IPS-NIHi11 (cell line): ENCODE measurements around the gene KCNK16.

Experiments used
- DNase-seq: peaks from one replicate; pipeline ENCODE4 v3.0.0; 2012; ENCODE audit warnings: mixed read lengths, low spot score

KCNK16 gene

DNA sequence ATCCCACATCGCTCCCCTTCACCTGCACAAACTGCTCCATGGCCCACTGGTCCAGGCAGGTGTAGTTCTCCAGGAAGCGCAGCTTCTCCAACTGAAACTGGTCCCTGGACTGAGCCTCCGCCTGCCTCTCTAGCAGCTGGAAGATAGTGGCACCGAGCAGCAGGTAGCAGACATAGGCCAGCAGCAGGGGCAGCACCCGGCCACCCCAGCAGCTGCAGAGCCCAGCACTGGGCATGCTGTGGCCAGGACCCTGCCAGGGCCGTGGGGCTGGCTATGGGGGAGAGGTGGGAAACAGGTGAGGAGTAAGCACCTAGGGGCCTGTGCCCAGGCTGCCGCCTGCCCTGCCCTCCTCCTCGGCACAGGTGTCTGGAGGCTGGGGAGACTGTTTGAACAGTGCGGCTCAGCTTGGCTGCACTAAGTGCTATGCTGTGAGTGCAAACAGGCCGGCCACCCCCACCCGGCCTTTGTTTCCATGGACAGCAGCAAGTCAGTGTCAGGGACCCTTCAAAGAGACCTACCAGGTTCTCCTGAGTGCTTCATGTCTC, at the start of gene KCNK16:
Gene KCNK16, minus strand, starts transcription at position 397 of the 545 bp plus-strand sequence. Its CDS starts 162 bp downstream, at position 235.
- DNase-seq: no peak

- no peak for DNase-seq
Observed at GRCh38 chr6:39370390-39370789, 47.9 kb upstream of the KCNK16 start.

DNA sequence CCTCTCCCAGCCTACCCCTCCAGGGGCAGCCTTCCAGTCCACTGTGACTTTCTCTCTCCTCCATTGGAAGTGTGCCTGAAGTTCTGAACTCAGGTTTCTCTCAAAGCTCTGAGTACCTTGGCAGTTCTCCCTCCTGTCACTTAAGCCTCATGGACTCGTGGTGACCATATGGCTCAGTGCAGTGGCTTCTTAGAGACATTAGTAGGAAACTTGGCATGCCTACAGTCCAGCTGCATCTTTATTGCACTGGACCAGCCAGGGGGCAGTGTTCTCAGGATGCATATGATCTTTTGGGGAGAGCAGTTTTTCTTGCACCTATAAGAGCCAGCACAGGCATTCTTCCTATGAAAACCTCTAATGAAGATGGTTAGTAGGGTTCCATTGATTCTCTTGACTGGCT, 47.5 kb upstream of the KCNK16 start:
- DNase-seq: no peak

DNA sequence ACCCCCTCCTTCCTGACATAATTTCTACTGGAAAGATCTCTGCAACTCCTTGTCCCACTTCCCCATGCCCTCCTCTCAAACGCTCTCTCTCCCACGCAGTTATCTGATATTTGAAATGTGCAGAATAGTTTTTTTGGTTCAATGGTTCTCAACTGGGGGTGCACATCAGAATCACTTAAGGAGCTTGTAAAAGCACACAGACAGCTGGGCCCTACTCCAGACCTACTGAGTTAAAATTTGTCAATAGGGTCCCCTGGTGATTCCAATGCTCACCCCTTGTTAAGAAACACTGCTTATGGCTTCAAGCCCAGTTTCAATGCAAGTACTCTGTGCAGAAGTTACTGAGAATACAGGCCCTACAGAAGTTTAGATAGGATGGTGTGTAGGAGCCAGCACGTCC, 45.2 kb upstream of the KCNK16 start:
- DNase-seq: no peak

DNA sequence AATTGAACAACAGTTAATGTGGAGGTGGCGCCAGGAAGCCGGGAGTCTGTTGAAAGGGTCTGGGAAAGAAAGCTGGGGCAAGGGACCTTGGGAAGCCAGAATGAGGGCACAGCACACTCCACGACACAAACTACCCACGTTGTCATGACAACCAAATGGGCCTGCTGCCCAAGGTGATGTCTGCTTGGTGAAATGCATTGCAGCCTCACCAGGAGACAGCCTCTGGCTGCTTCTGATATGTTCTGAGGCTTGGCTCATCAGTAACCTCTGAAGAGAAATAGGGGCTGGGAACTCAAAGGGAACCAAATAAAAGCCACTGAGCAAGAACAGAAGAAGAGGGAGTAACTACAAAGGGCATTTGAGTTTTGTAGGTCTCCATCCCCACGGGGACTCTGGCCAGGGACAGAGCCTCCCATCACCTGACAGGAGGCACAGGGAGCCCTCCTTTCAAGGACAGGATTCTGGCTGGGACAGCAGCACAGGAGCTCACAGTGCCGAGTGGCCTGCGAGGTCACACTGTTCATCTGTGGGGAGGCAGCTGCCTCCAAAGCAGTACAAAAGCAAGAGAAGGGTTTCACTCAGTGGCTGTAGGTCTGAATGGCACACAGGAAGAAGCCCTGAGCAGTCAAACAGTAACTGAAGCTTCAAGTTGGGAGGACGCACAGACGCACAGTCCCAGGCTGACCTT, 44.6 kb upstream of the KCNK16 start:
- no peak for DNase-seq

DNA sequence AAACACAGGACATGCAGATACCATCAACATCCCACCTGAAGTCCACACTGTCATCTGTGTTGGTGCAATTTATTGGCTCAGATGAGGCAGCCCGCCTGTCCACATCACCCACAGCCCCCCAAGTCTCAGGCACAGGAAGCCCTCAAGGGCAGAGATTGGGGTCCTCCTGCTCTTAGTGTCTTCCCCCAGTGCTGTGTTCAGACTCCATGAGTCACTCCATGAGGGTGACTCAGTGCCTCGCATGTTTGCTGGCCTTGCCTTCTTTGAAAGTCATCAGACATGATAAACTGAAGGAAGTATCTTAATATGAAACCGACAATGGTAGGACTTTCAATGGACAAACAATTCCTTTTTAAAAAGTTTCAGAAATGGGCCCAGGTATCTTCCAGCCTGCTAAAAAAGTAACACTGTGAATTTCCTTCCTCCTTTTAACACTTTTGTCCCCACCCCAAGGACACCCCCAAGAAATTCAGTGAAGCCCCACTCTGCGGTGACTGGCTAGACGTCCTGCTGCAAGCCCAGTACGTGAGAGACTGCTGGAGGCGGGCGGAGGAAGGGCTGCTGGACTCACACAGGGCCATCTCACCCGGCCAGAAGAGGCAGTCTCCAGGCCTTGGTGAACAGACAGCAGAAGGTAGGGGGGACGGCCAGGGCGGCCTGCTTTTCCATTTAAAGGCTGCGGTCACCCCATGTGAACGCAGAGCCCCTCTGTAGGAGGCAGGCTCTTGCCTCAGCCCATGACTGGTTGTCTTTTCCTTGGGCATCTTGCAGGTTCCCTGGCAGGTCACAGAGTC, 43.0 kb upstream of the KCNK16 start:
- no peak for DNase-seq

GRCh38 chr6:39363280-39363679, 40.8 kb upstream of the KCNK16 start:
- no peak for DNase-seq

DNA sequence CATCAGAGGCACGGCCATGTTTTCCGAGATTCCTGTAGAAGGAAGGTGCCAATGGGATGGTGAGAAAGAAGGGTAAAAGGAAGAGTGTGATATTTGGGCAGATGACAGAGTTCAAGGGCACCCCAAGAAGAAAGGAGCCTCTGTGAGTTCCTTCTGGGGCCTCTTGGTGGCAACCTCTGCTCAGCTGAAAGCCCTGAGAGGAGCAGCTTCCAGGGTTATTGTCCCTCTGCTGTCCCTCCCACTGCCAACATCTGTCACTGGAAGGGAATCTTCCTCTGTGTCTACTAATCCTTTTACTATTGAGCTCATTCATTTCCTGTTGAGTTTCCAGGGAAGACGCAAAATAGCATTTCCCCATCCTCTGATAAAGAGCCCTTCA, 40.0 kb upstream of the KCNK16 start:
- DNase-seq: peak; percentile 43

DNA sequence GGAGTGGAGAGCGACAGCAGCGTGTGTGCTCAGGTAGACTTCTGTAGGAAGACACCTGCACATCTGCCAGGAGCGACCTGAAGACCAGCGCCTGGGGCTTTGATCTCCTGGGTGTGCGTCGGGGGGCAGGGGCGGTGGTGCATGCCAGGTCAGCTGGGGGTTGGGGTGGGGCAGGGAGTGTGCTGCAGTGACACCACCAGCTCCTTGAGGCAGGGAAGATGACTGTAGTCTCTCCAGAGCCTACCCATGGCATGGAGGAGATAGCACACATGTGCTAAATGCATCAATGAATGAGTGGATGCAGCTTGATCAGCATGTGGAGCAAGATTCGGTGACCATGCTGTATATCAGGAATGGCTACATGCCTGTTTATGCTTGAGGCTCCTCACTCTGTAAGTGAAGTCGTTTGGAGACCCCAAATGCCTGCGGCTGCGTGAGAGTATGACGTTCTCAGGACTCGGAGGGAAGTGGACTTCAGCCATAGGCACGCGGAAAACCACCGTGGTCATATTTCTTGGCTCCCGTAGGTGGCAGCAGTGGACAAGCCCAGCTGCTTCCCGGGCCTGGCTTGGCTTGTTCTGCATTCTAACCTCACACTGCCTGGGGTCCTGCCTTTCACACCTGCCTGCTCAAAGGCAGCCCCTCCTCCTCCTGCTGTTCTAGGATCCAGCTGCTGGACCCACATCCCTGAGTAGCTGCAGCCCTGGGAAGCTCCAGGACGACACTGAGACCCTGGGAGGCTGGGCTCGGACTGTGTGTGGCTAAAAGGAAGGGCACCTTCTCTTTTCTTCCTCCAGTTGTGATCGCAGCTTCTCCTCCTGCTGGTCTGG, 39.4 kb upstream of the KCNK16 start:
- DNase-seq: peak; percentile 93

DNA sequence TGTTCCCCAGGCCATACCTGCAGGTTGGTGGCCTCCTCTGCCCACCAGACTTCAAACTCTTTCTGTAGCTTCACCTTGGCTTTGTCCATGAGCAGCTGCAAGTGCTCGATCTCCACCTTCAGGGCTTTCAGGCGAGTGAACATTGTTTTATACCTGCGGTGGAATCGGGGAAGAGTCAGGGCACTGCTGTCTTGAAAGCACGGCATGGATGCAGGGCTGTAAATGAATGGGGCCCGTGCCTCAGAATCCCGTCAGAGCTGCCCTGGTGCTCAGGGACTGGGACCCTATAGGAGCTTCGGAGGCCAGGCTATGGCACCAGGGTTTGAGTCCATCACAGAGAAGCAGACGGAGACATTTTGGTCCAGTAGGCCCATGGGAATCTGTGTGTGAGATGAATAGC, 37.9 kb upstream of the KCNK16 start:
- DNase-seq: no peak

- DNase-seq: no peak
Observed at GRCh38 chr6:39357998-39358686, 35.6 kb upstream of the KCNK16 start.

DNA sequence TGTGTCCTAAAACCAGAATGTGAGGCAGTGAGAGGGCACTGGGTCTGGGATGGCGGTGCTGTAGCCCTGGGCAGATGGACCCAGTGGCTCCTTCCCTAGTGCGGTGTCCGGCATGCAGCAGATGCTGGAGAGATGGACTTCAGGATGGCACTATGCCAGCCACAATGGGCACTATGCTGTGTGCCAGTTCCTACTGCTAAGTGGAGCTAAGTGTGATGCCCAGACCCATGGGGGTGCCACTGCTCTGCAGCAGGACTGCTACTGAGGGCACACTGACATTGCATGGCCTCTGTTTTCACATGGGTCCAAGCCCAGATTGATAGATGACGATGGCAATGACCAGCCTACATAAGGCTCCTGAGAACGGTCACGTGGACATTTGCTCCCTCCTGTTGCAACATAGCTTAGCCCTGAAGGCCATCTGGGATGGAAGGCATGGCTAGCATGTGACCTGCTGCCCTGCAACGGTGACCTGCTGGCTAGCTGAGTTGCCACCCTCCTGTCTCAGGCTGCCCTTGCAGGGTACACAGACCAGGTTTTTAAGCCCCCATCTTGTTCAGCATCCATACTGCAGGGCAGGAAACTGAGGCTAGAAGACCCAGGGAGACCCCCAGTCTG, 31.3 kb upstream of the KCNK16 start:
- no peak for DNase-seq

DNA sequence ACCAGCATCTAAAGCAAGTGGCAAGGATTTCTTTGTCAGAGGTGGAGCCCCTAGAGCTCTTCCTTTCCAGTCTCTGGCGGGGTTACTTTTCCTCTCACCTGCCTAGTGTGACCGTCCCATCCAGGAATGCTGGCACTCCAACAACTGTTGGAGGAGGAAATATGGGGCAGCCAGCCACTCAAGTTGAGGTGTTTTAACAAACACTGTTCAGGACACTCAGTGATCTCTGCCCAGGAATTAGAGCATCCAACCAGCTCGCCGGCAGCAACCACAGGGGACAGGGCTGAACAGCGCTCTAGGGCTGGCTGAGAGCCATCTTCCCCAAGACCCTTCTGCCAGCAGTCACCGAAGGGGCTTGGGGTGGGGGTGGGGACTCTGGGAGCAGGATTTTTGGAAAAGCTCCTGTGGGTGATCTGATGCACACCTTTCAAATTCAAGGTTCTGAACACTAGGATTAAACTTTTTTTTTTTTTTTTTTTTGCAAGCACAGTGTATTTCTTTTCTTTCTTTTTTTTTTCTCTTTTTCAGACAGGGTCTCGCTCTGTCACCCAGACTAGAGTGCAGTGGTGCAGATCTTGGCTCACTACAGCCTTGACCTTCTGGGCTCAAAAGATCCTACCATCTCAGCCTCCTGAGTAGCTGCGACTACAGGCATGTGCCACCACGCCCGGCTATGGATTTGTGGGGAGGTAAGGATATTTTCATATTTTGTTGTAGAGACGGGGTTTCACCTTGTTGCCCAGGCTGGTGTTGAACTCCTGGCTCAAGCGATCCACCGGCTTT, 28.4 kb upstream of the KCNK16 start:
- no peak for DNase-seq

GRCh38 chr6:39348740-39349139, 26.2 kb upstream of the KCNK16 start:
- DNase-seq: no peak

DNA sequence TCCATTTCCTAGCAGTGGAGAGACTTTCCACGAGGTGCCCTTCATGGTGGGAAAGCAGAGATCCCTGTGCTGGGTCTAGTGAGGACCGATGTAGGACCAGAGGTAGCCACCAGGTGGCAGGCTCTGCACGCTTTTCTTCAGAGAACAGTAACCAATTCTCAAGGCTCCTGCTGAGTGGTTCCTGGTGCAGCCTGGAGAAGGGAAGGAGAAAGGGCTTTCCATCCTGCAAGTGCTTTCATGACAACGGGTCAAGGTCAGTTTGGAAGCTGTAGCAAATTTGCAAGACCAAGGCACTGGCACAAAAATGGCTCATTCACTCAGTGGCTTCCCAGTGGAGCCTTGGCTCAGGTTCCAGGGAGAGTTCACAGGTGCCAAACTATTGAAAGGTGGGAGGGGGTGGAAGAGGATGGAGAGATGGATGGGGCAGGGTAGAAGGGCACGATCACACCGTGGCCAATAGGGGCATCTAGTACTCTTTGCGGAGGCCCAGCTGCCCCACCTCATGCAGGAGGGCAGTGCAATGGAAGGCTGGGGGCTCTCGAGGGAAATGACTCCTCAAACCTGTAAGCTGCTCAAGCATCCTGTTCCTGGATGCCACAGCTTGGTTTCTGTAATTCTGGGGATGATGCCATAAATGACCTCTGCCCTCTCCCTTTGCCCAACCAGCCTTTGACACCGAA, 25.5 kb upstream of the KCNK16 start:
- peak; percentile 92 for DNase-seq

DNA sequence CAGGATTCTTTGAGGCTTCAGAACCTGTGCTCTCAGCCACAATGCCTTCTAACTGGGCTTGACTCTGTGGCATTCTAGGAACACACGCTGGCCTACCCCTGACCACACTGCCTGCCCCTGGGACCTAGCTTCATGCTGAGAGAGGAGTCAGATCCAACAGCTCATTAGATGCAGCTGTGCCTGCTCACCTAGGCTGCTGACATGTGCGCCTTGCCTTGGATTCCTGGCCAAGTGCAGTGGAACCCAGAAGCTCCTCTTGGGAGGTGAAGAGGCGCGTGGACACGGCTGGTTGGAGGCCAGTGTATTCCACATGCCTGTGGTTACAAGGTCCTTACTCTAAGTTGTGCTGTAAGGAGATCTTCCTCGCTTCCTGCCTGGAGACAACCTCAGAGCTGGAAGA, 24.7 kb upstream of the KCNK16 start:
- no peak for DNase-seq

GRCh38 chr6:39344821-39345280, 22.3 kb upstream of the KCNK16 start:
- peak; percentile 75 for DNase-seq

DNA sequence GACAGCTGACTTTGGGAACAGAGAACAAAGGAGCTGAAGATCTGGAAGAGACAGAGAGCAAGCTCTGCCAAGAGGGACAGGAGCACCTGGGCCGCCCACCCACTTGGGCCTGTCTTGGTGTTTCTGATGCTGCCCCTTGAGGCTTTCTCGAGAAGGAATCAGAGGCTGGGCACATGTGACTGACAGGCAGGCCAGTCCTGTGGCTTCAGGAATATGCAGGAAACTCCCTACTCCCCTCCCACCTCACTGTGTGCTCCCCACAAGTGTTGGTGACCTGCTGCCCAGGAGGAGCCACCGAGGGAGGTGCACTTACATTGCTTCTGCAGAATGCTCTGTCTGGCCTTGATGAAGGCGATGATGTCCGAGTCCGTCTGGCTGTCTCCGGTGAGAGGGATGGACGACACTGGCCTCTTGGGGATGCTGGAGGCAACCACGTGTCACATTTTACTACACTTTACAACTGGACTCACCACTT, 20.9 kb upstream of the KCNK16 start:
- no peak for DNase-seq

GRCh38 chr6:39342692-39343395, 20.3 kb upstream of the KCNK16 start:
- DNase-seq: no peak
